HG03139 (cell line): ENCODE measurements around the gene ATP6V1C2.

Experiments
- ATAC-seq: cut with Tn5 transposase; IDR thresholded peaks from one replicate; pipeline ENCODE4 v1.9.1; 2021; ENCODE audit not compliant: unreplicated experiment

Gene ATP6V1C2

GRCh38 chr2:10732924-10733565 is 11.6 kb downstream of the ATP6V1C2 start:
- ATAC-seq, result no peak

- no peak for ATAC-seq
Measured at GRCh38 chr2:10733566-10733925, 12.1 kb downstream of the ATP6V1C2 start.

GRCh38 chr2:10733980-10734379 is 12.6 kb downstream of the ATP6V1C2 start:
- no peak for ATAC-seq

GRCh38 chr2:10738192-10738591 is 16.8 kb downstream of the ATP6V1C2 start:
- no peak for ATAC-seq

GRCh38 chr2:10740226-10740625 is 18.8 kb downstream of the ATP6V1C2 start:
- ATAC-seq, result no peak

- ATAC-seq, result no peak
Measured at GRCh38 chr2:10741139-10741538, 19.7 kb downstream of the ATP6V1C2 start.

- no peak for ATAC-seq
Measured at GRCh38 chr2:10742666-10743065, 21.2 kb downstream of the ATP6V1C2 start.

- ATAC-seq, result no peak
Measured at GRCh38 chr2:10750610-10751009, 29.2 kb downstream of the ATP6V1C2 start.

- no peak for ATAC-seq
Measured at GRCh38 chr2:10752236-10752635, 30.8 kb downstream of the ATP6V1C2 start.

GRCh38 chr2:10753156-10753555 is 31.7 kb downstream of the ATP6V1C2 start:
- no peak for ATAC-seq

- ATAC-seq, result no peak
Measured at GRCh38 chr2:10753876-10754275, 32.4 kb downstream of the ATP6V1C2 start.

- ATAC-seq, result no peak
Measured at GRCh38 chr2:10755621-10756020, 34.2 kb downstream of the ATP6V1C2 start.

- no peak for ATAC-seq
Measured at GRCh38 chr2:10757814-10758286, 36.4 kb downstream of the ATP6V1C2 start.

- no peak for ATAC-seq
Measured at GRCh38 chr2:10759151-10759714, 37.8 kb downstream of the ATP6V1C2 start.

- ATAC-seq, result no peak
Measured at GRCh38 chr2:10760794-10761504, 39.5 kb downstream of the ATP6V1C2 start.

- no peak for ATAC-seq
Measured at GRCh38 chr2:10761591-10761990, 40.2 kb downstream of the ATP6V1C2 start.

GRCh38 chr2:10762651-10763460 is 41.4 kb downstream of the ATP6V1C2 start:
- ATAC-seq, result no peak

GRCh38 chr2:10763461-10763800 is 42.0 kb downstream of the ATP6V1C2 start:
- ATAC-seq, result no peak

GRCh38 chr2:10764096-10764785 is 42.8 kb downstream of the ATP6V1C2 start:
- no peak for ATAC-seq

- ATAC-seq, result no peak
Measured at GRCh38 chr2:10764896-10765295, 43.5 kb downstream of the ATP6V1C2 start.

GRCh38 chr2:10765461-10765860 is 44.0 kb downstream of the ATP6V1C2 start:
- ATAC-seq, result no peak
